Activated T-helper 1 cell treated with anti-CD3 and anti-CD28 coated beads, Interleukin-12 subunit alpha, Interleukin-12 subunit beta, Interleukin-2, Interleukin-4 antibody, amounts not matched to agents 30 ng/mL and 10 ng/mL and 1 ng/mL, durations not matched to agents 14 hours and 24 hours and 36 hours (primary cell): Measurements from ENCODE around the gene NEAT1. TPM values are rescaled to one million over a fixed set of nuclear protein-coding genes. Genes with fewer than 3 reads are reported as not detected.
A peak's percentile ranks its signal among the peaks of the same experiment; 100 is the strongest.

Experiments used
- DNase-seq: peaks from one replicate; pipeline ENCODE4 v3.0.0; 2021; ENCODE audit warnings: low spot score
- H3K27ac Mint-ChIP-seq: one replicate; pipeline ENCODE4 v1.8.0; 2021; ENCODE audit warnings: mild to moderate bottlenecking, mixed read lengths
- H3K27me3 Mint-ChIP-seq: one replicate; pipeline ENCODE4 v1.8.0; 2022; ENCODE audit warnings: mild to moderate bottlenecking, moderate library complexity, mixed read lengths; ENCODE audit not compliant: insufficient read depth
- H3K36me3 Mint-ChIP-seq: one replicate; pipeline ENCODE4 v1.8.0; 2021; ENCODE audit warnings: low read depth, mixed read lengths
- H3K4me1 Mint-ChIP-seq: one replicate; pipeline ENCODE4 v1.8.0; 2021; ENCODE audit warnings: low read depth, mixed read lengths
- H3K4me3 Mint-ChIP-seq: one replicate; pipeline ENCODE4 v1.8.0; 2021; ENCODE audit warnings: mild to moderate bottlenecking, moderate library complexity, mixed read lengths
- H3K9me3 Mint-ChIP-seq: one replicate; pipeline ENCODE4 v1.8.0; 2021; ENCODE audit warnings: mixed read lengths
- intact Hi-C: fragments of 100-400 bp; cut with micrococcal nuclease; formaldehyde crosslinking; loops from one replicate; pipeline ENCODE4 v1.15.1; 2024
- total RNA-seq: library from RNA; stranded (reverse); gene quantifications from 2 replicates; pipeline ENCODE4 v1.2.3, GENCODE V29; 2022

Gene NEAT1
- total RNA-seq, 1 donor from 2014 or later: 507 TPM

GRCh38 chr11:65489035-65489705 is 66.6 kb downstream of the NEAT1 start:
- no peak for DNase-seq
- Mint-ChIP-seq H3K27ac (peak overlapping the region; percentile 56), H3K4me3 (no peak overlapping the region), H3K27me3 (no peaks in the 10 kb centered on the region), H3K4me1 (peaks cover 62% of the 10 kb centered on the region), H3K9me3 (no peaks in the 10 kb centered on the region), H3K36me3 (no peaks in the 10 kb centered on the region)
- intact Hi-C loops: no loop called here

DNA sequence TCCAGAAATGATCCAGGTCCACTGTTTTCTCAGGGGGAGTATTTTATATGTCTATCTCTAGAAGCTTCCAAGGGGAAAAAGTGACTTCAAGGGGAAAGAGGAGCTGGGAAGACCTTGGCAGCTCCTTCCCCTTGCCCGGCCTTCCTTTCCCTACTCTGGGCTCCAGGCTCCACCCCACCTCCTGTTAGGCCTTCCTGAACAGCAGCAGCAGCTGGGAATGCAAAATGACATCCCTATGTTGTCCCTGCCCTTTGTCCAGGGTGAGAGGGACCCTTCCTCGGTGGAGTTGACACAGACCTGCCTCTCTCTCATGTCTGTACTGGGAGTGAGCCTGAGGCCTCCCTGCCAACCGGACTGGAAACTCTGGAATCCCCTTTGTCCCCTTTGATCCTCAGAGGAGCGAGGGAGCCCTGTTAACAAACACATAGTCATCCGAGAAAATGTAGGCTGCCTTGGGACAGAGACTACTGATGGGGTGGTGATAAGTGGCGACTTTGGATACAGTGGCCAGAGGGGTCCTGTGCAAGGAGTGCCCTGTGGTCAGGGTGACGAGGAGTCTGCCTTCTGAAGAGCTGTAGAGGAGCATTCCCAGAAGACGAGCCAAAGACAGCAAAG is 67.2 kb downstream of the NEAT1 start:
- Mint-ChIP-seq H3K9me3 (no peaks in the 10 kb centered on the region), H3K27me3 (no peaks in the 10 kb centered on the region), H3K4me1 (peaks cover 68% of the 10 kb centered on the region), H3K36me3 (peaks cover 4% of the 10 kb centered on the region), H3K4me3 (no peak overlapping the region), H3K27ac (peak overlapping the region; percentile 48)
- intact Hi-C loops: no loop called here
- no peak for DNase-seq

GRCh38 chr11:65491163-65491465 is 68.5 kb downstream of the NEAT1 start:
- no peak for DNase-seq
- intact Hi-C loops: no loop called here
- Mint-ChIP-seq H3K4me1 (peaks cover 70% of the 10 kb centered on the region), H3K27ac (peak overlapping the region; percentile 63), H3K9me3 (no peaks in the 10 kb centered on the region), H3K27me3 (no peaks in the 10 kb centered on the region), H3K36me3 (peaks cover 4% of the 10 kb centered on the region), H3K4me3 (no peak overlapping the region)

DNA sequence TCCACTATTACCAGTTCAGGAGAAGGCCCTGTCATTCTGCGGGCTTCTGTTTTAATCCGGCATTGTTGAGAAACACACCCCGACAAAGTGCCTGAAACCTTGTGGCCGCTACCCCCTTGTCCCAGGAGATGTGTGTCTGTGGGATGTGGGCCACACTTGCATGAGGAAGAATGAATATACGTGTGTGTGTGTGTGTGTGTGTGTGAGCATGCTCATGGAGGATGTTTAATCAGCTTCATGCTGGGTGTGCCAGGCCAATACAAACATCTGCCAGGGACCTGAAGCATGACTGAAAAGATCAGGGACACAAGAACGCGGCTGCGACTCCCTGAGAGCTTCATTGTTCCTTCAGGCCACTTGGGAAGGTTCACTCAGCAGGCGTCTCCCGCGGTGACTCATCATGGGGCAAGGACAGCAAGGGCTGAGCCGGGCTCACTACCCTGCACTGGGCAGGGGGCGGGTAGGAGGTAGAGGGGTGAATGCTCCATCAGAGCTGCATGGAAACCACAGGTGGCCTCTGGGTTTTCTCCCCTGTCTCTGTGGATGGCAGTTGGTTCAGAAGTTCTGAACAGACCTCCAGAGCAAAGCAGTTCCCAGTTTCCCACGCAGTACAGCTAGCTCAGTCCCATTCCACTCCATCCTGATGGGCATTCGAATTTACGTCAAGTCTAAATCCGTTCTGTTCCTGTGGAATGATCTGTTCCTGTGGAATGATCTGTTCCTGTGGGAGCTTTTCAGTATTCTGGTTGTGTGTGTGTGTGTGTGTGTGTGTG is 69.2 kb downstream of the NEAT1 start:
- peak overlapping the region; percentile 47 for H3K4me3 Mint-ChIP-seq
- no peak for DNase-seq
- H3K27ac Mint-ChIP-seq: peak overlapping the region; percentile 94
- peaks cover 4% of the 10 kb centered on the region for H3K36me3 Mint-ChIP-seq
- intact Hi-C loops: no loop called here
- H3K4me1 Mint-ChIP-seq: peaks cover 77% of the 10 kb centered on the region
- H3K27me3 Mint-ChIP-seq: no peaks in the 10 kb centered on the region
- H3K9me3 Mint-ChIP-seq: no peaks in the 10 kb centered on the region

DNA sequence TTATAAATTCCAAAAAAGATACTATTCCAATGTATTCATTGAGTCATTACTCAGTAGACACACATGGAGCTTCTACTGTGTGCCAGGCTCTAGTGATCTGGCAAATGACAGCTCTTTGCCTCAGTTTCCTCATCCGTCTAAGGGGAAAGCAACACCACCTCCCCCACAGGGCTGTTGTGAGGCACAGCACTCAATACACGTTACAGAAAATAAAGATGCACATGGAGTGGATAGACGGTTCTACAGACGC is 69.7 kb downstream of the NEAT1 start:
- intact Hi-C loops: no loop called here
- H3K27ac Mint-ChIP-seq: peak overlapping the region; percentile 94
- peak overlapping the region; percentile 45 for H3K4me3 Mint-ChIP-seq
- no peaks in the 10 kb centered on the region for H3K27me3 Mint-ChIP-seq
- peaks cover 4% of the 10 kb centered on the region for H3K36me3 Mint-ChIP-seq
- no peak for DNase-seq
- peaks cover 78% of the 10 kb centered on the region for H3K4me1 Mint-ChIP-seq
- no peaks in the 10 kb centered on the region for H3K9me3 Mint-ChIP-seq

DNA sequence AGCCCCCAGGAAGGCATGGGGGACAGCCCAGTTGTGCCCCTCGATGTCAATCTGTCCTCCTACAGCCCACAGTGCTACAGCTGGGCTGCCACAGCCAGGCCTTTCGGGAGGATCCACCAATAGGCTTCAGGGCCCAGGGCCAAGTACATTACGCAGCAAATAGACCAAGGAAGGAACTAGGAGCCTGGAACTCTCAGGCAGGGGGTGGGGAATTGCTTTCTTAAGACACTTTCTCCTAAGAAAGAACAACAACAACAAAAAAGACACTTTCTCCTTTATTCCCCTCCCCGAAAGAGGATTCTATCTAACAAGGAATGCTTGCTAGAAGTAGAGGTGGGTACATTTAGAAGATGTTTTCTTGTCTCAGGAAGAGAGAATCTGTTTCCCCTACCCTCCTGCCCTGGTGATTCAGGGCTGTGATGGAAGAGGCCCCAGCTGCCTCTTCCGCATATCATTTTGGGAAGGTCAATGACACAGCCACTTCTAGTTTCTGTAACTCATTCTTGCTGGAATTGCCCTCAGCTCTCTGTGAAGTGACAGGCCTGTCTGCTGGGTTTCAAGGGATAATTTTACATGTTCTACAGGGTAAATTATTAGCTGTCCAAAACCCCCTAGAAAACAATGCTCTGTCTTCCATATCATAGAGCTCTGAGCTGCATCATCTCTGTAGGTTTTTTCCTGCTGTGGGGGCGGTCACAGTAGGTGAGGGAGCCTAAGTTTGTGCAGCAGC is 70.2 kb downstream of the NEAT1 start:
- no peak for DNase-seq
- Mint-ChIP-seq H3K27ac (peak overlapping the region; percentile 94), H3K36me3 (peaks cover 4% of the 10 kb centered on the region), H3K4me1 (peaks cover 73% of the 10 kb centered on the region), H3K4me3 (peak overlapping the region; percentile 69), H3K27me3 (no peaks in the 10 kb centered on the region), H3K9me3 (no peaks in the 10 kb centered on the region)
- intact Hi-C loops: no loop called here

GRCh38 chr11:65493367-65494176 is 71.0 kb downstream of the NEAT1 start:
- intact Hi-C loops: no loop called here
- DNase-seq: no peak
- Mint-ChIP-seq H3K36me3 (peaks cover 4% of the 10 kb centered on the region), H3K27ac (peak overlapping the region; percentile 94), H3K27me3 (no peaks in the 10 kb centered on the region), H3K4me1 (peaks cover 65% of the 10 kb centered on the region), H3K4me3 (peak overlapping the region; percentile 69), H3K9me3 (no peaks in the 10 kb centered on the region)

Other genes with a start within 250 kb of the NEAT1 start
- gene CAPN1, start 240.9 kb upstream of the NEAT1 start, total RNA-seq: 85.9 and 93.5 TPM in 2 replicates
- gene POLA2, start 160.8 kb upstream of the NEAT1 start, total RNA-seq: 78.2 and 78.9 TPM in 2 replicates
- 1.6 and 2.7 TPM in 2 replicates for gene CDC42EP2, start 107.9 kb upstream of the NEAT1 start, total RNA-seq
- gene DPF2, start 88.9 kb upstream of the NEAT1 start, total RNA-seq: 84.5 and 93.1 TPM in 2 replicates
- 1.1 TPM in 2 replicates for gene TIGD3, start 68.0 kb upstream of the NEAT1 start, total RNA-seq
- 15.3 and 19.4 TPM in 2 replicates for gene SLC25A45, start 40.2 kb upstream of the NEAT1 start, total RNA-seq
- gene FRMD8, start 36.2 kb upstream of the NEAT1 start, total RNA-seq: 40.5 and 42.3 TPM in 2 replicates
- 5,323 and 5,421 TPM in 2 replicates for gene MALAT1, start 76.2 kb downstream of the NEAT1 start, total RNA-seq
- 103 and 109 TPM in 2 replicates for gene SCYL1, start 102.3 kb downstream of the NEAT1 start, total RNA-seq
- gene LTBP3, start 135.6 kb downstream of the NEAT1 start, total RNA-seq: 97.9 and 103 TPM in 2 replicates
- gene ZNRD2, start 147.7 kb downstream of the NEAT1 start, total RNA-seq: 94.6 and 96.9 TPM in 2 replicates
- gene FAM89B, start 149.7 kb downstream of the NEAT1 start, total RNA-seq: 50.4 and 50.6 TPM in 2 replicates
- 168 and 178 TPM in 2 replicates for gene EHBP1L1, start 153.3 kb downstream of the NEAT1 start, total RNA-seq
- 1.6 and 2.0 TPM in 2 replicates for gene KCNK7, start 173.0 kb downstream of the NEAT1 start, total RNA-seq
- 103 and 106 TPM in 2 replicates for gene MAP3K11, start 191.4 kb downstream of the NEAT1 start, total RNA-seq
- 55.0 and 55.2 TPM in 2 replicates for gene PCNX3, start 193.0 kb downstream of the NEAT1 start, total RNA-seq
- gene SIPA1, start 215.3 kb downstream of the NEAT1 start, total RNA-seq: 117 and 130 TPM in 2 replicates
- 102 and 104 TPM in 2 replicates for gene RELA, start 240.1 kb downstream of the NEAT1 start, total RNA-seq